ENCODE measurements around the gene SPRED2.
"Not testable (repeated sequence)": the region's sequence is repeated elsewhere in the genome, so short reads cannot be mapped to it uniquely, and the experiment has no call there.

The SPRED2 gene

GRCh38 chr2:65340898-65341681, 91.3 kb downstream of the SPRED2 start:
- peak in 1 of 2 donors; percentile 34 for DNase-seq

DNA sequence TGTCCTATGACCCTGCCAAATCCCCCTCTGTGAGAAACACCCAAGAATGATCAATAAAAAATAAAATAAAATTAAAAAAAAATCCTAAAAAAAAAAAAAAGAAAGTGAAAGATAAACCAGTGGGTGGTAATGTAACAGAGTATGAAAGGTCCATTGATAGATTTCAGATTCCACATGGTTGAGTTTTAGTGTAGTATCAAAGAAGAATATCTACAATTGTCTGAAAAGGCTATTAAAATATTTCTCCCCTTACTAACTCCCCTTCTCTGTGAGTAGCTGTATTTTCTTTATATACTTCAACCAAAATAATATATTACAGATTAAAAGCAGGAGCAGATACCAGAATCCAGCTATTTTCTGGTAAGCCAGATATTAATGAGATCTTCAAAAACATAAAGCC, 92.8 kb downstream of the SPRED2 start:
- no peak for DNase-seq

- DNase-seq: not testable (repeated sequence)
Measured at GRCh38 chr2:65338830-65339495, 93.4 kb downstream of the SPRED2 start.

GRCh38 chr2:65337915-65338314, 94.5 kb downstream of the SPRED2 start:
- not testable (repeated sequence) for DNase-seq

GRCh38 chr2:65334714-65335113, 97.7 kb downstream of the SPRED2 start:
- no peak for DNase-seq

DNA sequence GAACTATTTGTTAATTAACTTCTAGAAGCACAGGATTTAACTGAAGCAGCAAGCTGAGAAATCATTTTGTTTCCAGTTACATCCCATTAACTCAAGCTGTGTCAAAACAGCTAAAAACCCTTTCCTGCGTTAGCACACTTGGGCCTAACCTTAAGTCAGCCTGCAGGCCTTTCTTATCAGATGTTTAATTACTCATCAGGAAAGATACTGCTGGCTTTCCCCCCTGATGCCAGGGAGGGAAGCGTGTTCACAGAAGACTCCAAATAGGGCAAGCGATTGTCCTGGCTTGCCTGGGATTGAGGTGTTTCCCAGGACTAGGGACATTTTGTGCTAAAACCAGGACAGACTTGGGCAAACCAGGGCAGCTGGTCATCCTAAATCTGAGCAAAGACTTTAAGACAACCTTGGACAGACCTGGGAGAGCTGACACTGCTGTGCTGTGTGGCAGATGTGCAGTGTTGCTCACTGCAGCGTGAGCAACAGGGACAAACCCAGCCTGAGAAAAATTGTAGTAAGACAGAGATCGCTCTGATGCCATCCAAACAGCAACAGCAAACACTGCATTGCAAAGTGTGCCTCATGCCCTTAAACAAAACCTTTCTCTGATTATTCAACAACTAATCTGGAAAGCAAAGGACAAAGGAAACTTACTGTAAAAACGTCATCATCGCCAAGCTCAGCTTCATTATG, 100.9 kb downstream of the SPRED2 start:
- DNase-seq: no peak

DNA sequence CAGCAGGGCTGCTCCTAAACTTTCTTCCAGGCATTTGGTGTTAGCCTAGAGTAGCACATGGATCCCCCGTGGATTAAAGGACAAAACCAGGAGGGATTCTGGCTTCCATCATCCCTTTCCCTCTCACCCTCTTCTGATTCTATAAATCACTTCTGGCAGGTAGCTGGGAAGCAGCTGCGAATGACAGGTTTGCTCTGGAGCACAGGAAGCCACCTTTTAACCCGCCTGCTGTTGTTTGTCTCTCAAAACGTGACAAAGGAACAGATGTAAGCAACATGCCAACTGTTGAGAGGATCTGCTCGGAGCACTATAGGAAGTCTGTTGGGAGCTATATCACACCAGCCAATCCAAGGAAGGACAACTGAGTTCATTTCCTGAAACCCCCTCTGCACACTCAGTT, 102.9 kb downstream of the SPRED2 start:
- DNase-seq: no peak

- no peak for DNase-seq
Measured at GRCh38 chr2:65326276-65326675, 106.1 kb downstream of the SPRED2 start.

DNA sequence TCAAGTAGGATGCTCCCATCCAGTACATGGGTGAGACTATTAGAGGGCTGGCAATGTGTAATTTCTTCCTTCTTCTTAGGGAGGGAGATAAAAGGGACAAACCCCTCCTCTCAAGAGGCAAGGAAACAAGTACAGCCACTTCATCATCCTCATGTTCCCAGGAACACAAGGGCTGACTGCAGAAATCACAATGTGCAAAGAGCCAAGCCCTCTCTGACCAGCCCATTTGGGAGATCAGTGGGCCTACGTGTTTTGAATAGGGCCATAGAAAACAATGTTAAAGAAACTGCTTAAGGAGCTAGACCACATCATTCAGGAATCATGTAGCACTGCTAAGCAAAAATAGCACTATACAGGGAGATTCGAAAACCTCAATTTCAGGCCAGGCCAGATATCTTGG, 107.3 kb downstream of the SPRED2 start:
- DNase-seq: no peak

- DNase-seq: no peak
Measured at GRCh38 chr2:65320946-65321345, 111.5 kb downstream of the SPRED2 start.

- no peak for DNase-seq
Measured at GRCh38 chr2:65320042-65320725, 112.2 kb downstream of the SPRED2 start.

DNA sequence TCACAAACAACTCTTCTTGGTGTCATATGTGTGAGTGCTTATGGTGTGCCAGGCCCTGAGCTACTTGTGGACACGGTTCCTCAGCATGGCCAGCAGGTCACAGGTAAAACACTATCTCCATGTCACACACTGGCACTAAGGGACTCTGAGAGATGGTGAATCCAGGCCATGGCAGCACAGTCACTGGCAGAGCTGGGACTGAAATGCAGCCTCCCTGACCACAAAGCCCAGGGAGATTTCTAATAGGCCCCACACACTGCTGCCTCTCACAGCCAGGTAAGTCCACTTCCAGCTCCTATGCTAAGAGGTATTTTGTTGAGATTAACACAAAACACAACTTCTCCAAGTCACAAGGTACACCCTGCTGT, 112.7 kb downstream of the SPRED2 start:
- no peak for DNase-seq

DNA sequence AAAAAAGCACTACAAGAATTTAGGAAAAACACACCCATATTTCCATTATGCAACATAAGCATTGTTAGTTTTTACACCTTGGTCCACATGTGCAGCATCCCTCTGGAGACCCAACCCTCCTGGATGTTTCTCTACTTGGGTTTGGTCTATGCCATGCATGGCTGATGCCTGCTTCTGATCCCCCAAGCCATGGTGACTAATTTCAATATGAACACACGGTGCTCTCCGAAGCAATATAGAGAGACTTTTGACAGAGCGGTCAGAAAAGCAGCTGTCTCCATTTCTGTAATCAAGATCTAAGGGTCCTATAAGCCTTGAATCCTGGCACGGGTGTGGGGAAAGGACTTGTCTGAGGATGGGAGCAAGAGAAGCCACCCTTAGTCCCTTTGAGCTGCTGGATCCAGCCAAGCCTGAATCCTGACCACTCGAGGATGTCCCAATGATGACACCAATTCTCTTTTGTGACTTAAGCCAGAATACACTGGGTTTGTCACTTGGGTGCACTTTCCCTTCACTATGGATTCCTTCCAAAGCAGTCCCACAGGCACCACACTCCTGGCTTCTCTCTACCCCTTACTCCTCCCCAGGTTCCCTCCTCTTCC, 113.2 kb downstream of the SPRED2 start:
- DNase-seq: no peak

DNA sequence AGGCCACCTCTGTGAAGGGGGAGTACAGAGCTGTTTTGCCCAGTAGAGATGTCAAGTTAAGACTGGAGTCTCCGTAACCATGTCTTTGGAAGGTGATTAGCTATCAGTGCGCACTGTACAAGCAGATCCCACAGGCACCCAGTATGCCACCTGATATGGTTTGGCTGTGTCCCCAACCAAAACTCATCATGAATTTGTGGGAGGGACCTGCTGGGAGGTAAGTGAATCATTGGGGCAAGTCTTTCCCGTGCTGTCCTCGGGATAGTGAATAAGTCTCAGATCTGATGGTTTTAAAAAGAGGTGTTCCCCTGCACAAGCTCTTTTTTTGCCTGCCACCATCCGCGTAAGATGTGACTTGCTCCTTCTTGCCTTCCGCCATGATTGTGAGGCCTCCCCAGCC, 114.6 kb downstream of the SPRED2 start:
- no peak for DNase-seq

DNA sequence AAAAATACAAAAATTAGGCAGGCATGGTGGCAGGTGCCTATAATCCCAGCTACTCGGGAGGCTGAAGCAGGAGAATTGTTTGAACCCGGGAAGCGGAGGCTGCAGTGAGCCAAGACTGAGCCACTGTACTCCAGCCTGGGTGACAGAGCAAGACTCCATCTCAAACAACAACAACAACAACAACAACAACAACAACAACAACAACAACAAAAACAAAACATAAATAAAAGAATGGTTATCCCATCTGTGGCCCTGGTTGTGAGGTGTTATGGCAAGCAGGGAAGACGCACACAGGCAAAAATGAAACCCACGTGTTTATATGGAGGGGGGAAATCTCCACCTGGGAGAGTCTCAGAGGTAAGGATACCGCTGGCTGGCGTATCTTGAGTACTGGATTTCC, 115.0 kb downstream of the SPRED2 start:
- DNase-seq: not testable (repeated sequence)

DNA sequence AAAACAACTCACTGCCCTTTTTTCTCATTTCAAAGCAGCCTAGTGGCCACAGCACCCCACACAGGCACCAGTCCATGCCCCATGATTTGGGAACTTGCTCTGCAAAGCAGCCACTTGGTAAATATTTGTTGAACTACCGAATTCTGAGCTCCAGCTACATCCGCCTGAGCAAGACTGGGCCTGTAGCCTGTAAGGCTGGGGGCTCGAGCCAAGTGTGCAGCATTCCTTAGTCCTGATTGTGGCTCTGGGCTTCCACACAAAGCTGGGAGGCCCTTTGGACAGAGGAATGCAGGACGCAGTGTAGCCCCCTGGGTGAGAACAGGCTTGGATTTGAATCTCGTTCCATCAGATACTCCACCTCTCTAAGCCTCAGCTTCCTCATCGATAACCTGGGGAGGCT, 116.3 kb downstream of the SPRED2 start:
- no peak for DNase-seq

DNA sequence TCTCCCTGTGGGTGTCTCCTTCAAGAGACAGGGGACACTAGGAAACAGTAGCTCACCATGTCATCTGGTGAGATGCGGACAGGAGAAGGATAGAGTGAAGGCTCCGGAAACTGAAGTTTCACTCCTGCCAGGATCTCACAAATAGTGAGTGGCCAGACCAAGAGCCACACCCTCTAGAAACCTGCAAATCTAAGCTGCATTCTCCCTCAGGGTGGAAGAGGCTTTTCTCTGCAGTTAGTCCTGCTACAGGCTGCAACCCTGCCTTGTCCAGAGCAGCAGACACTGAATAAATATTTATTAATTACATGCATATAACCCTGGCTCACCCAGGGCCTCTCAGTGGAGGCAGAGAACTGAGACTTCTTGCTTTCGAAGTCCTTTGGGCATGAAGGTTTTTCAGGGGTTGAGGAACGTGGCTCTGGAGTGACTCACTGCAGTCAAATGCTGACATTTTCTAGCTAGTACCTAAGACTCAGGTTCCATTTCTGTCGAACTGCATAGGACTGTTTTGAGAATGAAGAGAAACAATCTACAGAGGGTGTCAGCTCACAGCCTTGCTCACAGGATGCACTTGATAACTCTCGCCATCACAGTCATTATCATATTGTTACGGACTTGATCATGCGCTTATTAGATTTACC, 117.5 kb downstream of the SPRED2 start:
- DNase-seq: no peak

DNA sequence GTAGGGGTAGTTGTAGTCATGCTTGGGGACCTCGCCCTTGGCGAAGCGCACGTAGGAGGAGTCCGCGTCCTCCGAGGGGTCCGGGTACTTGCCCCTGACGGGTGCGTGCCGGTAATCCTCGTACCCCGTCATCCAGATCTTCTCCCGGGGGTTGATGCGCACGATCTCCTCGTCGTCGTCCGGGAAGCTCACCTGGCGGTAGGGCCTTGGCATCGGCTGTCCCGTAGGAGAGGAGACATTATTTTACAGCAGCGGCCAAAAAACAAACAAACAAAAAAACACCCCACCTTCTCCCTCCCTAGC, 118.5 kb downstream of the SPRED2 start:
- no peak for DNase-seq

- no peak for DNase-seq
Measured at GRCh38 chr2:65313126-65313953, 119.1 kb downstream of the SPRED2 start.

- no peak for DNase-seq
Measured at GRCh38 chr2:65311596-65311995, 120.8 kb downstream of the SPRED2 start.

- no peak for DNase-seq
Measured at GRCh38 chr2:65311049-65311448, 121.3 kb downstream of the SPRED2 start.

GRCh38 chr2:65309699-65310098, 122.7 kb downstream of the SPRED2 start:
- DNase-seq: no peak
